Ovary (tissue), 9 donors: ENCODE data around the gene SEMA6C. TPM values are rescaled to one million over a fixed set of nuclear protein-coding genes. Genes with fewer than 3 reads are reported as not detected.

Experiments used
- DNase-seq, 5 donors: peaks; one replicate each; pipeline ENCODE4 v3.0.0-alpha.2; 2019 to 2020
- H3K27ac ChIP-seq, 2 donors: fragments of 200-600 bp; one replicate each; pipeline versions ENCODE4 v1.5.1 to v1.8.0; 2019 to 2022
- H3K27me3 ChIP-seq: fragments of 200-600 bp; one replicate; pipeline ENCODE4 v1.8.0; 2022
- H3K36me3 ChIP-seq: fragments of 200-600 bp; sonication (generic); one replicate; pipeline ENCODE4 v1.5.1; 2019
- H3K4me1 ChIP-seq: one replicate; pipeline ENCODE4 v1.8.1; 2013; ENCODE audit warnings: mild to moderate bottlenecking, moderate library complexity; ENCODE audit not compliant: insufficient read depth
- H3K4me3 ChIP-seq: fragments of 200-600 bp; sonication (generic); one replicate; pipeline ENCODE4 v1.5.1; 2017
- H3K9me3 ChIP-seq, 2 donors: fragments of 200-600 bp in 1 of 2; sonication (generic) in 1 of 2; one replicate each; pipeline versions ENCODE4 v1.5.1 to v1.8.1; 2013 to 2019; ENCODE audit warnings: mild to moderate bottlenecking in 1 of 2, moderate library complexity in 1 of 2
- CTCF ChIP-seq, 3 donors: fragments of 450-650 bp in 2 of 3; fragments of 200-600 bp in 1 of 3; IDR thresholded peaks; one replicate each; pipeline versions ENCODE4 v1.5.1 to v1.8.0; 2016 to 2022; ENCODE audit warnings: antibody characterized with exemption in 3 of 3, mild to moderate bottlenecking in 1 of 3
- EP300 ChIP-seq: sonication (generic); formaldehyde crosslinking; IDR thresholded peaks from one replicate; pipeline ENCODE4 v1.6.1; 2017; ENCODE audit warnings: antibody characterized with exemption
- POLR2A ChIP-seq: fragments of 450-650 bp; IDR thresholded peaks from one replicate; pipeline ENCODE4 v1.6.1; 2017; ENCODE audit warnings: antibody characterized with exemption, mild to moderate bottlenecking, moderate library complexity
- WGBS, 3 donors: extraction: QIAGEN DNeasy Blood & Tissue Kit in 1 of 3; methylation state at CpG; one replicate each; pipeline versions ENCODE4 v1.1.5 to v1.1.7; 2013 to 2017; 5-methylcytosine and 5-hydroxymethylcytosine counted together
- intact Hi-C, 4 donors: fragments of 100-400 bp; cut with DNase I; formaldehyde crosslinking; loops; one replicate each; pipeline versions ENCODE4 v1.11.0 to v1.15.1; 2022 to 2023
- polyA plus RNA-seq, 2 donors: library from polyadenylated mRNA; stranded (reverse); fragments of 200-250 nt in 1 of 2; fragments of 350-450 nt in 1 of 2; fragmentation: Illumina TruSeq in 1 of 2; extraction: RNeasy Lipid Tissue Mini Kit (QIAGEN cat#74804) in 1 of 2; gene quantifications; one replicate each; pipeline ENCODE4 v1.2.3, GENCODE V29; 2013 to 2014
- total RNA-seq, 7 donors: library from RNA; depleted of rRNA in 2 of 7; stranded (reverse); fragments of >200 nt in 2 of 7; fragmentation: NEBNext Ultra II Directional in 3 of 7; extraction: Animal tissue kit (Norgen Biotek cat#: 25700) in 3 of 7; gene quantifications; one replicate each; pipeline versions ENCODE4 v1.1.0 to v1.2.4, GENCODE V29; 2016 to 2023
- donor health status: DM: no; HTN: no; CAD: no; lungs with moderate emphysema.
- donor health status: DM: no; HTN: no; CAD: no.
- donor health status: Bipolar disorder and iron deficiency.
- donor health status: DM: yes; HTN: yes; CAD: no.
- donor health status: DM: no; HTN: no; CAD: no.
- donor health status: DM: yes; HTN: yes; CAD: no.

Gene SEMA6C
- total and polyA plus RNA-seq, 9 donors, result 5.0 to 18.0 (median 13.4) TPM

DNA sequence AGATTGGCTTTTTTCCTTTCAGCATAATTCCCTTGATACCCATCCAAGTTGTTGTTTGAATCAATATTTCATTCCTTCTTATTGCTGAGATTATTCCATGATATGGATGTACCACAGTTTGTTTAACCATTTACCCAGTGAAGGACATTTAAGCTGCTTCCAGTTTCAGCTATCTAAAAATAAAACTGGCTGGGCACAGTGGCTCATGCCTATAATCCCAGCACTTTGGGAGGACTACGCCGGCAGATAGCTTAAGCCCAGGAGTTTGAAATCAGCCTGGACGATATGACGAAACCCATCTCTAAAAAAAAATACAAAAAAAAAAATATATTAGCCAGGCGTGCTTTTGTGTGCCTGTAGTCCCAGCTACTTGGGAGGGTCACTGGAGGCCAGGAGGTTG, 32.6 kb downstream of the SEMA6C start:
- H3K27ac ChIP-seq, result no peak overlapping the region
- WGBS, 3 donors, result 93 to 98% (median 95%) methylated on average over 5 of the region's 5 CpGs
- no peaks in the 10 kb centered on the region for H3K4me1 ChIP-seq
- intact Hi-C loops, result no loop called here
- no peaks in the 10 kb centered on the region for H3K36me3 ChIP-seq
- no peak for TF ChIP-seq EP300
- no peak for TF ChIP-seq POLR2A
- no peak for TF ChIP-seq CTCF (IDR thresholded peaks at IDR 0.05)
- H3K27me3 ChIP-seq, result no peaks in the 10 kb centered on the region
- no peak for DNase-seq
- H3K4me3 ChIP-seq, result no peak overlapping the region
- H3K9me3 ChIP-seq, result no peaks in the 10 kb centered on the region

DNA sequence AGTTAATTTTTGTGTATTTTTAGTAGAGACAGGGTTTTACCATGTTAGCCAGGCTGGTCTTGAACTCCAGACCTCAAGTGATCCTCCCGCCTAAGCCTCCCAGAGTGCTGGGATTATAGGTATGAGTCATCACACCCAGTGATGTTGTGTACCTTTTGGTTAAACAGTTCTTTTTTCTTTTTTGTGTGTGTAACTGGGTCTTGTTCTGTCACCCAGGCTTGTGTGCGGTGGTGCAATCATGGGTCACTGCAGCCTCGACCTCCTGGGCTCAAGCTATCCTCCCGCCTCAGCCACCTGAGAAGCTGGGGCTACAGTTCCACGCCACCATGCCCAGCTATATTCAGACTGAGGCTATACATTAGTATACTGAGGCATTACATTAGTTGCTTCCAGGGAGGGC, 38.1 kb downstream of the SEMA6C start:
- no peaks in the 10 kb centered on the region for H3K9me3 ChIP-seq
- H3K27ac ChIP-seq, result no peak overlapping the region
- 90 to 93% (median 91%) methylated on average over 5 of the region's 5 CpGs for whole genome bisulfite sequencing, 3 donors
- no peak for DNase-seq
- no peaks in the 10 kb centered on the region for H3K4me1 ChIP-seq
- H3K27me3 ChIP-seq, result no peaks in the 10 kb centered on the region
- intact Hi-C loops, result no loop called here
- H3K4me3 ChIP-seq, result no peak overlapping the region
- no peaks in the 10 kb centered on the region for H3K36me3 ChIP-seq
- TF ChIP-seq CTCF (IDR thresholded peaks at IDR 0.05), result no peak
- TF ChIP-seq POLR2A, result no peak
- no peak for TF ChIP-seq EP300

DNA sequence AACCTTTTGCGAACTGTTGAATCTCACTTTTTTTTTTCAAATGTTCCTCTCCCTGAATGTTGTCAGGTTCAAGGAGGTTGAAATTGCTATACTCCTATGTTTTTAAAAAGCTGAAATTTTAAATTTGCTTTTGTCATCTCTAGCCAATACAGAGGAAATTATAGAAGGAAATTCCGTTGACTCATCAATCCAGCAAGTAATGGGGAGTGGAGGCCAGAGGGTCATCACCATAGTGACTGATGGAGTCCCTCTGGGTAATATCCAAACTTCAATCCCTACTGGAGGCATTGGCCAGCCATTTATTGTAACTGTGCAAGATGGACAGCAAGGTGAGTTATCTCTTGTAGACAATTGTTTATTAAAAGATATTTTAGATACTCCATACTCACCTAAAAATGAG, 39.5 kb downstream of the SEMA6C start:
- 57 to 62% (median 58%) methylated on average over 2 of the region's 2 CpGs for WGBS, 3 donors
- Histone ChIP-seq H3K36me3 (no peaks in the 10 kb centered on the region), H3K27ac (no peak overlapping the region), H3K27me3 (no peaks in the 10 kb centered on the region), H3K4me3 (no peak overlapping the region), H3K4me1 (no peaks in the 10 kb centered on the region), H3K9me3 (no peaks in the 10 kb centered on the region)
- intact Hi-C loops, result no loop called here
- TF ChIP-seq CTCF (IDR thresholded peaks at IDR 0.05), result no peak
- no peak for TF ChIP-seq POLR2A
- DNase-seq, result no peak

GRCh38 chr1:151104630-151105029, 41.8 kb downstream of the SEMA6C start:
- intact Hi-C loops, result loop anchor here in 1 of 4 donors (5.0 kb wide), 1 partner anchor 53 kb away; the partner anchor contains the start of gene TNFAIP8L2
- Histone ChIP-seq H3K9me3 (no peaks in the 10 kb centered on the region), H3K4me3 (no peak overlapping the region), H3K27ac (no peak overlapping the region), H3K36me3 (no peaks in the 10 kb centered on the region), H3K4me1 (no peaks in the 10 kb centered on the region), H3K27me3 (no peaks in the 10 kb centered on the region)
- TF ChIP-seq CTCF (IDR thresholded peaks at IDR 0.05) (no peak), EP300 (no peak), POLR2A (no peak)
- DNase-seq, result no peak
